ENCODE measurements around the gene TYR.
"Not testable (repeated sequence)": the region's sequence is repeated elsewhere in the genome, so short reads cannot be mapped to it uniquely, and the experiment has no call there.

DNA sequence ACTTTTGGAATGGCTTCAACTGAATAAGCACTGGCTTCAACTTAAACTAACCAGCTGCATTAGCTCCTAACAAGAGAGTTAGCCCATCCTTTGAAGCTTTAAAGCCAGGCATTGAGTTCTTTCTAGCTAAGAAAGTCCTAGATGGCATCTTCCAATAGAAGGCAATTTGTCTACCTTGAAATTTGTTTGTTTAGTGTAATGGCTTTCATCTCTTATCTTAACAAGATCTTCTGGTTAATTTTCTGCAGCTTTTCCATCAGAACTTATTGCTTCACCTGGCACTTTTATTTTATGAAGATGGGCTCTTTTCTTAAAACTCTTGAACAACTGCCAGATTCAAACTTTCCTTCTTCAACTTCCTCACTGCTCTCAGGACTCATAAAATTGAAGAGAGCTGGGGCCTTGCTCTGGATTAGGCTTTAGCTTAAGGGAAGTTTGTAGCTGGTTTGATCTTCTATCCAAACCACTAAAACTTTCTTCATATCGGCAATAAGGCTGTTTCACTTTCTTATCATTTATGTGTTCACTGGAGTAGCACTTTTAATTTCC, 94.9 kb downstream of the TYR start:
- not testable (repeated sequence) for TF ChIP-seq CTCF (conservative IDR thresholded peaks at IDR 0.05); ZFX (IDR thresholded peaks at IDR 0.05)

Data from C4-2B (cell line).